Left lung (tissue), 10 donors: Measurements from ENCODE around the gene KNCN. TPM values are rescaled to one million over a fixed set of nuclear protein-coding genes. Genes with fewer than 3 reads are reported as not detected.
A peak's percentile ranks its signal among the peaks of the same experiment; 100 is the strongest.

Experiments used
- ATAC-seq: fragments of 200-7000 bp; cut with Tn5 transposase; one replicate; pipeline ENCODE4 v1.9.1; 2020; ENCODE audit warnings: moderate library complexity
- DNase-seq, 4 donors: peaks; one replicate each; pipeline ENCODE4 v3.0.0-alpha.2; 2013 to 2020
- H3K27ac ChIP-seq, 2 donors: fragments of 200-600 bp; sonication (generic) in 1 of 2; one replicate each; pipeline versions ENCODE4 v1.5.0 to v1.8.0; 2020 to 2021
- H3K27me3 ChIP-seq, 2 donors: fragments of 200-600 bp; sonication (generic) in 1 of 2; one replicate each; pipeline versions ENCODE4 v1.5.0 to v1.8.0; 2020 to 2021
- H3K36me3 ChIP-seq, 2 donors: fragments of 200-600 bp; sonication (generic) in 1 of 2; one replicate each; pipeline versions ENCODE4 v1.5.0 to v1.8.0; 2020 to 2021
- H3K4me1 ChIP-seq, 2 donors: fragments of 200-600 bp; one replicate each; pipeline ENCODE4 v1.8.0; 2021
- H3K4me3 ChIP-seq, 2 donors: fragments of 200-600 bp; sonication (generic) in 1 of 2; one replicate each; pipeline versions ENCODE4 v1.5.0 to v1.8.0; 2020 to 2021; ENCODE audit warnings: mild to moderate bottlenecking in 1 of 2
- H3K9me3 ChIP-seq, 2 donors: fragments of 200-600 bp; sonication (generic) in 1 of 2; one replicate each; pipeline versions ENCODE4 v1.5.0 to v1.8.0; 2020 to 2021
- intact Hi-C, 2 donors: fragments of 100-400 bp; cut with DNase I; formaldehyde crosslinking; loops; one replicate each; pipeline versions ENCODE4 v1.11.2 to v1.14.2; 2022
- polyA plus RNA-seq, 6 donors: library from polyadenylated mRNA; unstranded; fragments of 120-200 nt; gene quantifications; one replicate each; pipeline ENCODE4 v1.2.1, GENCODE V29; 2013; ENCODE audit not compliant: insufficient read length in 6 of 6
- total RNA-seq, 2 donors: library from RNA; stranded (reverse); fragmentation: NEBNext Ultra II Directional; extraction: Animal tissue kit (Norgen Biotek cat#: 25700); gene quantifications; one replicate each; pipeline ENCODE4 v1.2.1, GENCODE V29; 2021
- TF ChIP-seq, protein P1 (sequence below), 2 donors: fragments of 200-600 bp; sonication (generic) in 1 of 2; IDR thresholded peaks; one replicate each; pipeline versions ENCODE4 v1.5.0 to v1.8.0; 2021; ENCODE audit warnings: antibody characterized with exemption in 2 of 2
- donor health status: DM: no; HTN: yes; CAD: no.
- donor health status: DM: no; HTN: no; CAD: no.

The KNCN gene
- total and polyA plus RNA-seq, 8 donors, result 0.07 to 0.34 (median 0.20) TPM; not detected in 5

DNA sequence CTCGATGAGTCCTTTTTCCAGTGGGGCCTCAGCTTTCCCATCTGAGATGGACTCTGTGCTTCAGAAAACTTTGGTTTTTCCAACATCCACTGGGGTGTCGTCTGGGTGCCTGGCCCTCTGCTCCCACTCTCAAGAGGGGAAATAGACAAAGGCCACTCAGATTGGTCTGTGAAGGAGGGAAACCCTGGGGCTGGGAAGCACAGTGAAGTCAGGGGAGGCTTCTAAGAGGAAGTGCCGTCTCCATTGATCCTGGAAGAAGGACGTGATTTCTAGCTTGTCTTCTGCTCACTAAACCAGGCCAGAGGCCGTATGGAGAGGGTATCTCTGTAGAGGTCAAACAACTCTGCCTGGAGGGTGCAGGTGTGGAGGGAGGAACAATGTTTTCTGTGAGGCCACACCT, 5.2 kb downstream of the KNCN start:
- no peak for ATAC-seq
- no peaks in the 10 kb centered on the region for H3K36me3 ChIP-seq
- H3K27me3 ChIP-seq, result peaks cover 22 to 94% of the 10 kb centered on the region in 2 donors
- no peak for DNase-seq
- no peak overlapping the region for H3K27ac ChIP-seq
- H3K4me1 ChIP-seq, result peaks cover 0 to 5% of the 10 kb centered on the region in 2 donors
- intact Hi-C loops, result no loop called here
- no peaks in the 10 kb centered on the region for H3K9me3 ChIP-seq
- no peak overlapping the region for H3K4me3 ChIP-seq
- TF ChIP-seq, protein P1, sequence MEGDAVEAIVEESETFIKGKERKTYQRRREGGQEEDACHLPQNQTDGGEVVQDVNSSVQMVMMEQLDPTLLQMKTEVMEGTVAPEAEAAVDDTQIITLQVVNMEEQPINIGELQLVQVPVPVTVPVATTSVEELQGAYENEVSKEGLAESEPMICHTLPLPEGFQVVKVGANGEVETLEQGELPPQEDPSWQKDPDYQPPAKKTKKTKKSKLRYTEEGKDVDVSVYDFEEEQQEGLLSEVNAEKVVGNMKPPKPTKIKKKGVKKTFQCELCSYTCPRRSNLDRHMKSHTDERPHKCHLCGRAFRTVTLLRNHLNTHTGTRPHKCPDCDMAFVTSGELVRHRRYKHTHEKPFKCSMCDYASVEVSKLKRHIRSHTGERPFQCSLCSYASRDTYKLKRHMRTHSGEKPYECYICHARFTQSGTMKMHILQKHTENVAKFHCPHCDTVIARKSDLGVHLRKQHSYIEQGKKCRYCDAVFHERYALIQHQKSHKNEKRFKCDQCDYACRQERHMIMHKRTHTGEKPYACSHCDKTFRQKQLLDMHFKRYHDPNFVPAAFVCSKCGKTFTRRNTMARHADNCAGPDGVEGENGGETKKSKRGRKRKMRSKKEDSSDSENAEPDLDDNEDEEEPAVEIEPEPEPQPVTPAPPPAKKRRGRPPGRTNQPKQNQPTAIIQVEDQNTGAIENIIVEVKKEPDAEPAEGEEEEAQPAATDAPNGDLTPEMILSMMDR (IDR thresholded peaks at IDR 0.05), result no peak

DNA sequence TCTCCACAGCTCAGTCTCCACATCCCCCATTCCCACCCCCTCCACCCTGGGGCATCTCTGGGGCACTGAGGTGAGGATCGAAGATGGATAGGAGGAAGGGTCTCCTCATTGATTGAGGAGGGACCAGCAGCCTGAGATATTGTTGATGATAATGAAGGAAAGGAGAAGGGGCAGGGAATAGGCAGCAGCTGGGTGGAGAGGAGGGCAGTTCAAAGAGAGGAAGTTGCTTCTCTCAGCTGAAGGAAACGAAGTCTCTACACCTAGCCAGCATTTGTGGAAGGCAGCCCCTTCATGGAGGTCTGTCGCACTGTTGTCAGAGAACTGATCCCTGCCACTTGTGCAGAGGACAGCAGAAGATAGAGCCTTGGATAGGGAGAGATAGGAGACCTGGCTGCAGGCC, 5.7 kb downstream of the KNCN start:
- intact Hi-C loops, result no loop called here
- Histone ChIP-seq H3K36me3 (no peaks in the 10 kb centered on the region), H3K27me3 (peaks cover 22 to 92% of the 10 kb centered on the region in 2 donors), H3K9me3 (no peaks in the 10 kb centered on the region), H3K4me3 (no peak overlapping the region), H3K4me1 (peaks cover 0 to 5% of the 10 kb centered on the region in 2 donors), H3K27ac (no peak overlapping the region)
- TF ChIP-seq, protein P1 (IDR thresholded peaks at IDR 0.05), result no peak
- ATAC-seq (no peak), DNase-seq (peak in 1 of 4 donors; percentile 18)

DNA sequence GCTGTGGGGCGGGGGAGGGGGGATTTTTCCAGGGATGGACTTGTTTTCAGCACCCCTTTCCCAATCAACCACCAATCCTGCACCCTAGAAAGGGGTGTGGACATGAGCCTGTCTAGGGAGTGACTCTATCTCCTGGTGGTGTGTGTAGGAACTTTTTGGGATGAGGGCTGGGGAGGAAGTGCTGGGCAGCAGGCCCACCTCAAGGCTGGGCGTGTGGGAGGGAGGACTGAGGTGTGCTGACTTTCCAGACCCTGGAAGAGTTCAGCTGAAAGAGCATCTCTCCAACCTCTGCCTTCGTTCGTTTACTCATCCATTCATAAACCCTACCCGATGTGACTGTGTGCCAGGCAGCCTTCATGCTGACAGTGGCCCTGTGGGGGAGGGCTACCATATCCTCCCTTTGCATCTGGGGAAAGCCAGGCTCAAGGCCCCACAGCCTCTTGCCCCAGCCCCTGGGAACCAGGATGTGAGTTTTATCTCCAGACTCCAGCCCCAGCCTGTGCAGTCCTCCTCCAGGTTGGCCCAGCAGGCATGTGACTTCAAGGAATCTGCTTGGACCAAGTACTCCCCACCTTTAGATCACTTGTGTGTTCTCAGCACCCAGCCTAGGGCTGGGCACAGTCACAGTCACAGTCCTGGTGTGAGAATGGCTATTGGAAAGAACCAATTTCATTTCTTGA, 6.7 kb downstream of the KNCN start:
- Histone ChIP-seq H3K9me3 (no peaks in the 10 kb centered on the region), H3K4me3 (no peak overlapping the region), H3K36me3 (no peaks in the 10 kb centered on the region), H3K27ac (no peak overlapping the region), H3K4me1 (peaks cover 0 to 5% of the 10 kb centered on the region in 2 donors), H3K27me3 (peaks cover 22 to 83% of the 10 kb centered on the region in 2 donors)
- intact Hi-C loops, result no loop called here
- ATAC-seq, result no peak
- peak in 1 of 4 donors; percentile 24 for DNase-seq
- TF ChIP-seq, protein P1 (IDR thresholded peaks at IDR 0.05), result no peak

DNA sequence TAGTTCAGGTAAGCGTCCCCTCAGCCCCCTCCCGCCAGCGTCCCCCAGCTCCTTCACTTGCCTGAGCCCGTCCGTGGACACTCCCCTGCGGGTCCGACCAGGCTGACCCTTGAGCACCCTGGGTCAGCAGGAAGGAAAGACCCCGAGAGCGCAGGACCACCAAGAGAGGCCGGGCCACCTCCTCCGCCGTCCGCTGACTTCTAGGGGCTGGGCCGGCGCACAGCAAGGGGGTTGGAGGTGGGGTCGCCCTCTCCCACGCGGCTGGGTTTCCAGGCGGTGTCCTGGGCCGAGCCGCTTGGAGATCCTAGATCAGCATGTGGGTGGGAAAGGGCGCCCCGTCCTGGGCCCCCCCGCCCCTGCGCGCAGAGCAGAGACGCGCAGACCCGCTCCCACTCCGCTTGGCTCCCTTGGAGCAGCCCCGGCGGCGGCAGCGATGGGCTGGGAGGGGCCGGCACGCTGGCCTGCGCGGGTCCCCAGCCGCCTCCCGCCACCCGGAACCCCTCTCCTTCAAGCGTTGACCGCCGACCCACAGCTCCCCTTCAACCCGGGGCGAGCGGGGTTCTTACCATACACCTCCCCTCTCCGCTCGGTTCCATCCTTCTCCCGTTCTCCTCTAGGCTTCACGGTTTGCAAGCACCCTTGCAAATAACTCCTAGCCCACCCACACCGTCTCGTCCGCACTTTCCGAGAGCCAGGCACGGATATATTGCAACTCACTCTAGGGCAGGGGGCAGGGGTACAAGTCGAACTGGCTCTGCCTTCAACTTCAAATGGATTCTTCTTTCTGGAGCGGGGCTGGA, 7.5 kb downstream of the KNCN start:
- peak in 1 of 4 donors; percentile 68 for DNase-seq
- TF ChIP-seq, protein P1 (IDR thresholded peaks at IDR 0.05), result no peak

DNA sequence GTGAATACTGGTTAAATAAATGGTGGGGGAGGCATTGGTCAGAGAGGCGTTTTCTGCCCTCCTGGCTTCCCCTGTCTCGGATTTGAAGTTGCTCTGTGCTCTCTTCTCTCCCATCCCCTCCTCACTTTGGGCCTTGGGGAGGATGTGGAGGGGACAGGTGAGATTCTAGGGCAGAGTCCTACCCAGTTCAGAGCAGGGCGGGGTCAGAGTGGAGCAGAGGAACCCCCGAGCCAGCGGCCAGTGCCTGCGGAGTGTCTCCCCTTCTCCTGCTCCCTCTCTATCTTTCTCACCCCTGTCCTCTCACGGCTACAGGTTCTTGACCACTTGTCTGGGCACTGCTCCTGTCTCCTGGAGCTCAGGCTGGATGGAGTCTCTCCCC, 8.1 kb downstream of the KNCN start:
- no peak for DNase-seq
- H3K27ac ChIP-seq, result no peak overlapping the region
- intact Hi-C loops, result no loop called here
- H3K36me3 ChIP-seq, result no peaks in the 10 kb centered on the region
- peaks cover 0 to 5% of the 10 kb centered on the region in 2 donors for H3K4me1 ChIP-seq
- H3K27me3 ChIP-seq, result peaks cover 22 to 73% of the 10 kb centered on the region in 2 donors
- no peaks in the 10 kb centered on the region for H3K9me3 ChIP-seq
- ATAC-seq, result no peak
- no peak overlapping the region for H3K4me3 ChIP-seq
- TF ChIP-seq, protein P1 (IDR thresholded peaks at IDR 0.05), result no peak

More for the DNA sequence above, 7.5 kb downstream of the KNCN start:
- H3K4me1 ChIP-seq, result peaks cover 0 to 5% of the 10 kb centered on the region in 2 donors
- peaks cover 22 to 77% of the 10 kb centered on the region in 2 donors for H3K27me3 ChIP-seq
- H3K27ac ChIP-seq, result no peak overlapping the region
- intact Hi-C loops, result no loop called here
- H3K9me3 ChIP-seq, result no peaks in the 10 kb centered on the region
- H3K4me3 ChIP-seq, result no peak overlapping the region
- H3K36me3 ChIP-seq, result no peaks in the 10 kb centered on the region
- ATAC-seq, result no peak
